GM19023 (cell line): ENCODE data around the gene MEIG1.
"Not testable (repeated sequence)": the region's sequence is repeated elsewhere in the genome, so short reads cannot be mapped to it uniquely, and the experiment has no call there.

Experiments used
- ATAC-seq: cut with Tn5 transposase; IDR thresholded peaks from one replicate; pipeline ENCODE4 v1.9.1; 2021; ENCODE audit warnings: mild to moderate bottlenecking, moderate library complexity; ENCODE audit not compliant: unreplicated experiment

The MEIG1 gene, protein sequence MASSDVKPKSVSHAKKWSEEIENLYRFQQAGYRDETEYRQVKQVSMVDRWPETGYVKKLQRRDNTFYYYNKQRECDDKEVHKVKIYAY

DNA sequence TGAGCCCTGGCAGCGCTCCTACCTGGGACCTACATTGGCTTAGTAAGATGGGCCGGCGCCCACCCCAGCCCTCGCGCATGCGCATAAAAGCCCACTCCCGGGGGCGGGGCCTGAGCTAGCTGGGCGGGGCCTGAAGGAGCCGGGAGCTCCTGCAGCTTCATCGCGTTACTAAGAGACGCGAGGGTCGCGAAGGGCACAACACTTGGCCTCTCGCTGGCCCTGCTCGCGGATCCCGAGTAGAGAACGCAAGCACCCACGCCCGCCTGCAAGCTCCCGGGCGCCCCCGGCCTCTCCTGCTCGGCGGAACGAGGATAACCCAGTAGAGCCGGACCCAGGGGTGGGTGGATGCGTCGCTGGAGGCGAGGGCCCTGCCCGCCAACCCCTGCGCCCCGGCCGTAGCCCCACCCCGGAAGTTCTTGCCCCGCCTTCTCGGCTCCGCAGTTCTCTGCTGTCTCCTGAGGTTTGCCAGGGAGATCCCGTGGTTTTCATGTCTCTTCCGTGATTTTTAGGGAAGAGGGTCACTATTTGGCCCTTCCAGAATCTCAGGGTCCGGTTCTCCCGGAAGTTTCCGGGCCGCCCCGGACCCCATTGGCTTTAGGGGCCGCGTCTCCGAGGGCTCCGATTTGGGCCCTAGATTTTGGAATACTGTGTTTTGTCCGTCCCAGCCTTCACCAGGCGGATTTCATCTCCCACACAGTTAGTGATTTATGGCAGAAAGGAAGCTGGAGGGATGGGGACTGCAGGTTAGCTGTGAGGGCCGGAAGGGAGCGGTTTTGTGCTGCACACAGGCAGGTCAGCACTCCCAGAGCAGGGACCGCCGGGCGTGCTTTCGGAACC is at the start of gene MEIG1:
TSS of gene MEIG1 (plus strand) at position 168 of the 837 bp plus-strand sequence. CDS start 7,081 bp downstream, outside the sequence.
- ATAC-seq = peak; percentile 84

DNA sequence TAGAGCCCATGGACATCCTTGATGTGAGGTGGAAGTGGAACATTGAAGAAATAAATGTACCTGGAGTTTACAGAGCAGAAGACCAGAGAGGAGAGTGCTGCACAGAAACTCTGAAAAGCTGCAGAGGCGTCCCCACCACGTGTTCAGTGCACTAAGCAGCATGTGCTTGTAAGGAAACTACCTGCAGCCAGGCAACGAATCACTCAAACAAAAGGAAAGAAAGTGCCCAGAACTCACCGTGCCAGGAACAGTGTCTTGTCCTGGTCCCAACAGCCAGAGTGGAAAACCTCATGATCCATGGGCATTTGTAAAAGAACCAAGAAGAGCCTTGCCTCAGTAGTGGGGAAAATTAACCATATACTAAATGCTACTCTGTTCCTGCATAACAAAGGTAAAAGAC is 48.2 kb upstream of the MEIG1 start:
- no peak for ATAC-seq

DNA sequence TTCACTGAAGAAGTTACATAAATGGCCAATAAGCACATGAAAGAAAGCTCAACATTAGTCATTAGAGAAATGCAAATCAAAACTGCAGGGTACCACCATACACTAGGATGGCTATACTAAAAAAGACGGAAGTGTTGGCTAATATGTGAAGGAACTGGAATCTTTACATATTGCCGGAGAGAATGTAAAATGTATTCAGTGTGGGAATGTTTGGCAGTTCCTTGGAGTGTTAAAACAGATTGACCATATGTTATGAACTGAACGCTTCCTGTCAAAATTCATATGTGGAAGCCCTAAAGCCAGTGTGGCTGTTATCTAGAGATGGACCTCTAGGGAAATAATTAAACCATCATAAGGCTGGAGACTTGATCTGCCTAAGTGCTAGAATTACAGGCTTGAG is 47.4 kb upstream of the MEIG1 start:
- ATAC-seq = no peak

DNA sequence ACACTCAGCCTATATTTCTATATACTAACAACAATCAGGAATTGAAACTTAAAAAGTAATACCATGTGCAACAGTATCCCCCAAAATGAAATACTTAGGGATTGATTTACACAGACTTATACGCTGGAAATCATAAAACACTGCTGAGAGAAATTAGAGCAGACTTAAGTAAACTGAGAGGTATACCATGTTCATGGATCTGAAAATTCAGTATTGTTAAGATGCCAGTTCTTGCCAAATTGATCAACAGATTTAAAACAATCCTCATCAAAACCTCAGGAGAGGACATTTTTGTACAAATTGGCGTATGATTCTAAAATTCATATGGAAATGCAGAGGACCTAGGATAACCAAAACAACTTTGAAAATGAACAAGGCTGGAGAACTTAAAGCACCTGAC is 42.6 kb upstream of the MEIG1 start:
- no peak for ATAC-seq

DNA sequence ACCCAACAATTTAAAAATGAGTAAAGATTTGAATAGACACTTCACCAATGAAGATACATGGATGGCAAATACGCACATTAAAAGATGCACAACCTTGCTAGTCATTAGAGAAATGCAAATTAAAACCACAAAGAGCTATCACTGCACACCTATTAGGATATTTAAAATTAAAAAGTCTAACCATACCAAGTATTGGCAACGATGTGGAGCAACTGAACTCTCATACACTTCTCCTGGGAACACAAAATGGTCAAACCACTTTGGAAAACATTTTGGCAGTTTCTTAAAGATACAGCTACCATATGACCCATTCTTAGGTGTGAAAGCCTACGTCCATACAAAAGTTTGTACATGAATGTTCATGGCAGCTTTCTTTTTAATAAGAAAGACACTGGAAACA is 41.4 kb upstream of the MEIG1 start:
- ATAC-seq = no peak

DNA sequence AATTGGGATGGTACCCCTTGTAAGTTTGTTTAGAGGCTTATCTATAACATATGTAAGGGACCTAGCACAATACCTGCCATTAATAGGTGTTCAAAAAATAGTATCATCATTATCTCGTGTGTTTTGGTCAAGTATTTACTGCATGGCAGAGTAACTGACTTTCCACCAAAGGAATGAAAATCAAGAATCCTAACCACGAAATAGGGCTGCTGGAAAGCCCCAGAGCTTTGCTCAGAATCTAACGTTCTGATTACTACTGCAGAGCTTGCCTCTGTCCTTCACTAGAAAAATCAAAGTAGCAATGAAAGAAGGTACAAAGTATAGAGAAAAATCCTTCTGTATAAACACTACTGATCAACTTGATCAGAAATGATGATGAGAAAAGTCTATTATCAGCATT is 40.2 kb upstream of the MEIG1 start:
- ATAC-seq = no peak

DNA sequence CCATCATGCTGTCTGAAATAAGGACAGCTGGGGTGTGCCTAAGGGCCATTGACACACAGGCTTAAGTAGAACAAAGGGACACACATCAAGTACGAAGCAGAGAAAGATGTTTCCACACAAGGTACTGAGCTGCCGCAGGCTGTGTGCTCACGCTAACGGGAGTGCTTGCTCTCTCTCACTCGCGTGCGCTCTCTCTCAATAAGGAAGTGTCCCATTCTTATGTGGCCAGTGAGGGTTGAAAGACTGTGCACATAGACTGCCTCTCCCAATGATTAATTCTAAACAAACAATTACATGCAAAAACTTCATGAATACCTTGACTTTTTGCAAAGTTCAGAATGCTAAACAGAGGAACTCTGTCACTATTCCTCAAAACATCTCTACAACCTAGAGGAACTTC is 35.2 kb upstream of the MEIG1 start:
- no peak for ATAC-seq

DNA sequence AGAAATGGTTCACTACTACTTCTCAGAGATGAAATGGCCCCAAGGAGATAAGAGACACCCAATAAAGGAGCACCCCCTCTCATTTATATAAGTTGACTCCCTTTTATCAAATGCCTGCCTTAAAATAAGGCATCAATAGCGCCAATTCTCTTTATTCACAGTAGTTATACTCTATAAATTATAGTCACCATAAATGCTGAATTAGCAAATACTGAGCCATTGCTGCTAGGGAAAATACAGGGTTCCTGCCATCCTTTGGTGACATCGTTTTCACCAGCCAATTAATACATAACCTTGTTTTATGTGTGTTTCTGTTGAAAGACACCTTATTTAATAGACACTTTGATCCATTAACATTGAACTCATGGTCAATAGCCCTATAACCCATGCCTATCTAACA is 33.9 kb upstream of the MEIG1 start:
- ATAC-seq = no peak

DNA sequence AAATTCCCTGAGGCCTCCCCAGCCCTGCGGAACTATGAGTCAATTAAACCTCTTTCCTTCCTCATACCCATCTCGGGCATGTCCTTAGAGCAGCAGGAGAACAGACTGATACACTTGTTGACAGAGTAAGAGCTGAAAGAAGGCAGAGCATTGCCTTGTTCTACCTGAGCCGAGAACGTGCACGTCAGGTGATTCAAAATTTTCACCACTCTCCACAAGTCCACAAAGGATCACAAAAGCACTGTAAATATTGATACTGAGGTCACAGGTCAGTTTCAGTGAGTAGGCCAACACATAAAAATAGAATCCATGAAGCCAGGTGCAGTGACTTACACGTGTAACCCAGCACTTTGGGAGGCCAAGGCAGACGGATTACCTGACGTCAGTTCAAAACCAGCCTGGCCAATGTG is 33.1 kb upstream of the MEIG1 start:
- ATAC-seq = peak; percentile 13

DNA sequence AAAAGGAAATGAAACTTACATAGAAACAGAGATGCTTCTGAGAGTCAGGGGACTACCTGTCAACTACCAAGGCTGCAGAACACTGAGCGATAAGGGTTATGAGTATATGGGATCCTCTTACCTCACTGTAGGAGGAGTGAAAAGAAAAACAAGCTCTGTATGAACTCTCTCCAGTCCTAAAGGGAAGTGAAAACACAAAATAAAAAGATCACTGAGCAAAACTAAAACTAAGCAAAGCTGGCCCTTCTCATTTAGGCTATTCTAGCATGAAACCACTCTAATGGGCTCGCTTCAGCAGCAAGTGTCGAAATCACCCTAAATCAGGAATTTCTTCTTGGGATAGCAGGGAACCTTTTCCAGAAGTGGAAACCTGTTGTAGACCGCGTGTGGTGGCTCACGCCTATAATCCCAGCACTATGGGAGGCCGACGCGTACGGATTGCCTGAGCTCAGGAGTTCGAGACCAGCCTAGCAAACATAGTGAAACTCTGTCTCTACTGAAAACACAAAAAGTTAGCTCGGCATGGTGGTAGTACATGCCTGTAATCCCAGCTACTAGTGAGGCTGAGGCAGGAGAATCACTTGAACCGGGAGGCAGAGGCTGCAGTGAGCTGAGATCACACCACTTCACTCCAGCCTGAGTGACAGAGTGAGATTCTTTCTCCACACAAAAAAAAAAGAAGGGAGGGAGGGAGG is 32.3 kb upstream of the MEIG1 start:
- peak; percentile 96 for ATAC-seq

DNA sequence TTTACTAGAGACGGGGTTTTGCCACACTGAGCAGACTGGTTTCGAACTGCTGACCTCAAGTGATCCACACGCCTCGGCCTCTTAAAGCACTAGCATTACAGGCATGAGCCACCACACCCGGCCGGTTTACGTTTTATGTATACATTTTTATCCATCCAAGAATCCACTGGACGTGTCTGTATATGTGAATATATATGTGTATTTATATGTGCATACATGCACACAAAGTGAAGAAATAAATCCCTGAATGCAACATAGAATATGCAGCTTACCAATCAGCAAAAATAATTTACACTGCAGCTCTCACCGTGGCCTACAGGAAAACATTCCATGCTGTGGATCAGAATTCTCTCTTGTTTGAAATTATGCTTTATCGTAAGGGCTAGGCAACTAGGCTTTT is 28.6 kb upstream of the MEIG1 start:
- no peak for ATAC-seq

DNA sequence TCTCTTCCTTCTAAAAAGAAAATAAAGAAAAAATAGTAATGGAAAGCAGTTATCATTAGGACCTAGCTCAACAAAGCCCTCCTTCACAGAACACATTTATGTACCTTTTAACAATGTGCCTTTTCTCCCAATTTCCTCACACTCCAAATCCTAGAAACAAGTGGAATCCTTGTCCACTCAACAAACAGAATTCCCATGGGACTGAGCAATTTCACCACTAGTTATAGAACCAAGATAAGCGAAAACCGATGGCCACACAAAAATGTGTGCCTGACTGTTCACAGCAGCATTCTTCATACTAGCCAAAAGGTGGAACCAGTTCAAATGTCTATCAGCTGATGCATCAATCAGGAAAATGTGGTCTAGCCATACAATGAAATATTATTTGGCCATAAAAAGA is 22.6 kb upstream of the MEIG1 start:
- no peak for ATAC-seq

DNA sequence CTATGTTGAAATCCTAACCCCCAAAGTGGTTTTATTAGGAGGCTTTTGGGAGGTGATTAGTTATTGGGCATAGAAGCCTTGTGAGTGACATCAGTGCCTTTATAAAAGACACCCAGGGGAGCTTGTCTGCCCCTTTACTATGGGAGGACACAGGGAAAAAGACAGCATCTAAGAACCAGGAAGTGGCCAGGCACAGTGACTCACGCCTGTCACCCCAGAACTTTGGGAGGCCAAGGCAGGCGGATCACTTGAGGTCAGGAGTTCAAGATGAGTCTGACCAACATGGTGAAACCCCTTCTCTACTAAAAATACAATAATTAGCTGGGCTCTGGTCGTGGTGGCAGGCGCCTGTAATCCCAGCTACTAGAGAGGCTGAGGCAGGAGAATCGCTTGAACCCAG is 20.2 kb upstream of the MEIG1 start:
- not testable (repeated sequence) for ATAC-seq

DNA sequence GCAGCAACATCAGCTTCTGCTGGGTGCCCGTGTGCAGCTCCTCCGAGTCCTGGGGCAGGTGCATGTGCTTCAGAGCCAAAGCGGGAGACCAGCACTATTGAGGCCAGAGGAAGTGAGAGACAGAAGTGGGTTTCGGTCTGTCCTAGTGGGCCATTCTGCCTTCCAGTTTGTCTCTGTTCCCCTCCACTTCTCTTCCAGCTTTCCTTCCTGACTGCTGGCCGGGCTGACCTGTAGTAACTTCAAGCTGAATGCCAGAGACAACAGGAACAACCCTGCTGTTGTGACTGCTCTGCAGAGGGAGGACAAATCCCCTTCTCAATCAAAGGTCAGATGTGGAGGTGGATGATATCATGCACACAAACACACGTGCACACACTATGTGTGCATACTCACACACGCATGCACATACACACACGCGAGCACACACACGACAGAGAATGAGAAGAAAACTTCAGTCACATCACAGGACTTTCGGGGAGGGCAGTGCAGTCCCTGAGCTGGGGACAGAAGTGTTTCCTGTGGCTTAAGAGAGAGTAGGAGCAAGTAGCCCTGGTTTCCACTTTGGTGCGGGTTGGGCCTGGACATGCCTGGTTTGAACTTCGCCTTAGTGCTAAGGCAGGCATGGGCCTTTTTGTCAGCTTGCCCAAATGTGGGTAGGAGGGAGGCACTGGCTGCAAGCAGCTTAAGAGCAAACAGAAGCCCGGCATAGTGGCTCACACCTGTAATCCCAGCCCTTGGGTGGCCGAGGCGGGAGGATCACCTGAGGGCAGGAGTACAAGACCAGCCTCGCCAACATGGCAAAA is 16.8 kb upstream of the MEIG1 start:
- ATAC-seq = peak; percentile 93

DNA sequence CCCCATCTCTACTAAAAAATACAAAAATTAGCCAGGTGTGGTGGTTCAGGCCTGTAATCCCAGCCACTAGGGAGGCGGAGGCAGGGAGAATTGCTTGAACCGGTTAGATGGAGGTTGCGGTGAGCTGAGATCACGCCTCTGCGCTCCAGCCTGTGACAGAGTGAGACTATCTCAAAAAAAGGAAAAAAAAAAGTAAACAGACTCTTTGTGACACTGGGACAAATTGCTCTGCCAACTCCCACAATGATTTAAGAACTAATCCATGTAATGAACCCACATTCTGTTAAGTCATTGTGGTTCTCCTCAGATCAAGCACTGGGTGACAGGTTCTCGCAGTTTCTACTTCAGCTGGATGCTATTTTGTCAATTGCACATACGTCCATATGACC is 16.2 kb upstream of the MEIG1 start:
- not testable (repeated sequence) for ATAC-seq

DNA sequence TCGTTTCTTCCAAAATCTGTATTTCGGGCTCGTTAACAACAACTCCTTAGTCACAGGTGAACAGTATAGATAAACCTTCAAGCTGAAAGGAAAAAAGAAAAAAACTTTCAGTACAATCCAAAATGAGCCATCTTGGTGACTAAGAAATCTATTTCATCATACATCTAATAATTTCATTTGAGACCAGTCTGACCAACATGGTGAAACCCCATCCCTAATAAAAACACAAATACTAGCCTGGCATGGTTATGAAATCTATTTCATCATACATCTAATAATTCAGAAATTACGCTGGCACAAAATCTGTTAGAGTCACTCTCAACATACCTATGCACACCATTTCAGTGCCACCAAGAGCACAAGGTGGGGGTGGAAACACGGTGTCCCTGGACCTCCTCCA is 14.1 kb upstream of the MEIG1 start:
- ATAC-seq = no peak

DNA sequence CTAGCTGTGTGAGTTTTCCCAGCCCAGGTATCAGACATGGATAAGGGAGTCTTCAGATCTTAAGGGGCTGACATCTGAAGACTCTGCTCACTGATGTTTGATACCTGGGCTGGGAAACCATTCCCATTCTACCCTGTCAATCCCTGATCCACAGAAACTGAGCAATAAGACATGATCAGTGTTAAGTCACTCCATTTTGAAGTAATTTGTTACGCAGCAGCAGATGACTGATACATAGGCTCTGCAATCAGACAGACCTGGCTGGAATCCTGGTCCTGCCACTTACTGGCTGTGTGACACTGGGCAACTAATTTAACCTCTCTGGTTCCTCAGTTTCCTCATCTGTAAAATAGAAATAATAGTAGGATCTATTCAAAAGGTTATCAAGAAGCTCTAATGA is 11.9 kb upstream of the MEIG1 start:
- no peak for ATAC-seq

DNA sequence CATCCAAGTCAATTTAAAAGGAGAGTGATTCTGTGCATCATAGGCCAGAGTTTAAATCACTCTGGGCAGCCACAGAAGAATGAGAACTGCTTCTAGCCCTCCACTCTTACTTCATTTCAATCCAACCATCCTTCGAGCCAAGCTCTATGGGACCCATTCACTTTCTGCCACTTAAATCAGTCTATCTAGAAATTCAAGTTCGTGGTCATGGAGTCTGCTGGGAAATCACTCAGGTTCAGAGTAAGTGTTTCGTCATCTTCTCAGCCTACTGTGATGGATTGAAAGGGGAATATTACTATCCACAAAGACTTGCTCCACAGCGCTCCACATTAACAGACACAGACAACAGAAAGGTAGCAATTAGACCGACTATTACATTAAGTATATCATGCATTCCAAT is 9.9 kb upstream of the MEIG1 start:
- no peak for ATAC-seq

DNA sequence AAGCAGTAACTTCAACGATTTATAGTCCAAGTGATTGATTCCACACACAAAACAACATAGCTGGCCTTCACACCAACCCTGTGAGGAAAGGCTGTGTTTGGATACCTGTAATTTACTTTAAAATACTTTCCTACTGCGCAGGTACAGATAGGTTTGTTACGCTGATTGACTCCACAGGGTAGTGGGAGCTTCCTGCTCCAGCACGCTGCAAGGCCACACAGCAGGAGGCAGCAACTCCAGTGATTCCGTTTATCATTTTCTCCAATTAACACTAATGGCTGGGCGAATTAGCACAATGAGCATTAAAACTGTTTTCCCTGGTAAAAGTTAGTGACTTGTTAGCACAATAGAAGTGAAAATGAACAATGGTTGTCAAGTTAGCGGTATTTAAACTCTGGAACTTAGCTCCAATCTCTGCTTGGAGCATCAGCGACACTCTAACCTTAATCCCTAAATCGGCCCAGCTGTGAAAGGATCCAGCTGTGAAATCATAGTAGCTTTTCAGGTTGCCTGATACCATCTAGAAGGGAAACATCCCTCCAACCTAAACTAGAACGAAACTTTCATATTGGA is 6.3 kb upstream of the MEIG1 start:
- ATAC-seq = no peak

DNA sequence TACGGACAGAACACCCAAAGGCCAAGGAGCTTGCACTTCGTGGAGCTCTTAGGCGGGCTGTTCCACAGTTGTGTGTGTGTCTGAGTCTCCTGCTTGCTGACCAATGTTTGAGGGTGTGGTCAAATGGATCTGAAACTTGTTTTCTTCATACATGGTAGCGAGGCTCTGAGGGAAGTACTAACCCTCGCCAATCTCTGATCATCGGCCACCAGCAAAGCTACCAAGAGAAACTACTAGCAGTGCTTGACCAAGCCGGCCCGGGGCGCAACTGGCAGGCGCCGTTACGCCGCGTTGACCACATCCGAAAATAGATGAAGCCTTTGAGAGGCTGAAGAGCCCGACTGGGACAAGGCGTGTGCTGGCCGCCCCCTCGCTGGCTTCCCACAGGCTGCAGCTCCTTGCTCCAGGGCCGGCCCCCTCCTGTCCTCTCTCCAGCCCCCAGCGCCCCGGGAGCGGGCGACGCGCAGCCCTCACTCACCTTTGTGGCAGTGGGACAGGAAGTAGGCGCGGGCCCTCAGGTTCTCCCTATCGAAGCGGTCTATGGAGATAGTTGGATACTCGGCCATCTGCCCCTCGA is 5.7 kb upstream of the MEIG1 start:
- peak; percentile 39 for ATAC-seq
